Body of pancreas (tissue), 4 donors: ENCODE measurements around the gene VWA5B1. TPM values are rescaled to one million over a fixed set of nuclear protein-coding genes. Genes with fewer than 3 reads are reported as not detected.

Source experiments
- ATAC-seq: fragments of 150-250 bp; one replicate; pipeline ENCODE4 v1.9.1; 2016
- DNase-seq, 4 donors: peaks; one replicate each; pipeline ENCODE4 v3.0.0-alpha.2; 2019
- H3K27ac ChIP-seq, 4 donors: fragments of 200-600 bp; sonication (generic); 1 replicate in 3 of 4; 2 replicates in 1 of 4; pipeline versions ENCODE4 v1.5.1 to v1.6.1; 2016 to 2019; ENCODE audit warnings: mild to moderate bottlenecking in 1 of 4, mixed read lengths in 1 of 4, moderate library complexity in 1 of 4
- H3K27me3 ChIP-seq, 2 donors: fragments of 200-600 bp; sonication (generic); one replicate each; pipeline ENCODE4 v1.6.0; 2016; ENCODE audit warnings: mild to moderate bottlenecking in 1 of 2
- H3K36me3 ChIP-seq, 2 donors: fragments of 200-600 bp; sonication (generic); replicated peaks in 1 of 2; 2 replicates each; pipeline ENCODE4 v1.5.1; 2016; ENCODE audit warnings: low read depth in 2 of 2; ENCODE audit not compliant: insufficient read depth in 1 of 2
- H3K4me1 ChIP-seq: fragments of 200-600 bp; sonication (generic); one replicate; pipeline ENCODE4 v1.6.0; 2016
- H3K4me3 ChIP-seq, 2 donors: fragments of 200-600 bp; sonication (generic); 1 replicate in 1 of 2; 2 replicates in 1 of 2; pipeline ENCODE4 v1.5.1; 2016 to 2019
- H3K9me3 ChIP-seq, 3 donors: fragments of 200-600 bp; sonication (generic); 1 replicate in 2 of 3; 2 replicates in 1 of 3; pipeline ENCODE4 v1.5.1; 2016
- CTCF ChIP-seq, 7 experiments: fragments of 450-650 bp in 4 of 7; fragments of 200-600 bp in 3 of 7; sonication (generic) in 3 of 7; IDR thresholded peaks; one replicate each; pipeline ENCODE4 v1.5.1; 2016 to 2019; ENCODE audit warnings: antibody characterized with exemption in 7 of 7
- POLR2A ChIP-seq, 3 donors: fragments of 450-650 bp; IDR thresholded peaks; one replicate each; pipeline ENCODE4 v1.6.1; 2016; ENCODE audit warnings: antibody characterized with exemption in 3 of 3, mild to moderate bottlenecking in 2 of 3
- WGBS, 2 donors: methylation state at CpG; one replicate each; pipeline ENCODE4 v1.1.5; 2017; 5-methylcytosine and 5-hydroxymethylcytosine counted together
- intact Hi-C: fragments of 100-400 bp; cut with DNase I; formaldehyde crosslinking; loops from one replicate; pipeline ENCODE4 v1.15.1; 2023
- total RNA-seq, 2 donors: library from RNA; depleted of rRNA; stranded (reverse); fragments of >200 nt; gene quantifications; one replicate each; pipeline ENCODE4 v1.1.0, GENCODE V29; 2016

The VWA5B1 gene
- total RNA-seq, 2 donors from 2014 or later = not detected

GRCh38 chr1:20339811-20340457 lies 49.3 kb downstream of the VWA5B1 start:
- no peak overlapping the region for H3K27ac ChIP-seq
- intact Hi-C loops = no loop called here
- no peaks in the 10 kb centered on the region for H3K27me3 ChIP-seq
- TF ChIP-seq POLR2A (IDR thresholded peaks at IDR 0.05) = no peak
- TF ChIP-seq CTCF (IDR thresholded peaks at IDR 0.05) = no peak
- 66 to 72% methylated on average over 9 of the region's 9 CpGs for WGBS, 2 donors
- no peak for DNase-seq
- H3K9me3 ChIP-seq = no peaks in the 10 kb centered on the region
- no peaks in the 10 kb centered on the region for H3K36me3 ChIP-seq
- ATAC-seq = no peak
- H3K4me3 ChIP-seq = no peak overlapping the region
- H3K4me1 ChIP-seq = no peaks in the 10 kb centered on the region

GRCh38 chr1:20342294-20343148 lies 51.8 kb downstream of the VWA5B1 start:
- Histone ChIP-seq H3K4me3 (no peak overlapping the region), H3K4me1 (no peaks in the 10 kb centered on the region), H3K9me3 (peaks cover 0 to 5% (median 0%) of the 10 kb centered on the region in 3 donors), H3K36me3 (no peaks in the 10 kb centered on the region), H3K27me3 (no peaks in the 10 kb centered on the region), H3K27ac (no peak overlapping the region)
- 55 to 65% methylated on average over 12 to 17 of the region's 17 CpGs for WGBS, 2 donors
- TF ChIP-seq POLR2A (IDR thresholded peaks at IDR 0.05) (no peak), CTCF (IDR thresholded peaks at IDR 0.05) (no peak)
- no peak for ATAC-seq
- no peak for DNase-seq
- intact Hi-C loops = no loop called here

- H3K27me3 ChIP-seq = no peaks in the 10 kb centered on the region
- no peaks in the 10 kb centered on the region for H3K4me1 ChIP-seq
- WGBS, 2 donors = 16 to 17% methylated on average over 15 to 51 of the region's 59 CpGs
- ATAC-seq (peak; percentile 9), DNase-seq (peak in 1 of 4 donors; percentile 33)
- no peak overlapping the region for H3K4me3 ChIP-seq
- intact Hi-C loops = no loop called here
- TF ChIP-seq CTCF (IDR thresholded peaks at IDR 0.05) (no peak), POLR2A (IDR thresholded peaks at IDR 0.05) (no peak)
- no peaks in the 10 kb centered on the region for H3K36me3 ChIP-seq
- H3K9me3 ChIP-seq = peaks cover 0 to 5% (median 0%) of the 10 kb centered on the region in 3 donors
- no peak overlapping the region for H3K27ac ChIP-seq
Measured at GRCh38 chr1:20343149-20343937, 52.7 kb downstream of the VWA5B1 start.

- Histone ChIP-seq H3K36me3 (no peaks in the 10 kb centered on the region), H3K4me1 (no peaks in the 10 kb centered on the region), H3K27me3 (no peaks in the 10 kb centered on the region), H3K4me3 (no peak overlapping the region), H3K9me3 (peaks cover 0 to 5% (median 0%) of the 10 kb centered on the region in 3 donors), H3K27ac (no peak overlapping the region)
- intact Hi-C loops = no loop called here
- WGBS, 2 donors = 31 to 36% methylated on average over 10 of the region's 10 CpGs
- no peak for TF ChIP-seq CTCF (IDR thresholded peaks at IDR 0.05)
- TF ChIP-seq POLR2A (IDR thresholded peaks at IDR 0.05) = no peak
- DNase-seq = no peak
- no peak for ATAC-seq
Measured at GRCh38 chr1:20343938-20344302, 53.2 kb downstream of the VWA5B1 start.
